ENCODE results near the gene GPR87.

GPR87 gene
- total RNA-seq = 0 to 0.10 (median 0) reads per million in 18 experiments

- no peak for DNase-seq
These were observed at the start of gene GPR87 for GRCh38 chr3:151316267-151316991. TSS of gene GPR87 (minus strand) at chr3:151316820. CDS start at chr3:151300100, 16,720 bp downstream.

- DNase-seq = peak; percentile 87 to 90
These were observed 46.1 kb upstream of the GPR87 start for GRCh38 chr3:151362751-151363174.

GRCh38 chr3:151357463-151357850 lies 40.8 kb upstream of the GPR87 start:
- DNase-seq = no peak

- DNase-seq = peak; percentile 18 to 21
These were observed 40.3 kb upstream of the GPR87 start for GRCh38 chr3:151356794-151357462.

GRCh38 chr3:151351648-151352047 lies 35.0 kb upstream of the GPR87 start:
- DNase-seq = no peak

- DNase-seq = peak; percentile 61 to 78
These were observed 34.6 kb upstream of the GPR87 start for GRCh38 chr3:151351219-151351618.

GRCh38 chr3:151350656-151351055 lies 34.0 kb upstream of the GPR87 start:
- peak in 1 of 2 donors; percentile 58 for DNase-seq

GRCh38 chr3:151347432-151347831 lies 30.8 kb upstream of the GPR87 start:
- DNase-seq = peak; percentile 94 to 96

- peak; percentile 83 to 93 for DNase-seq
These were observed 29.7 kb upstream of the GPR87 start for GRCh38 chr3:151346292-151346691.

- DNase-seq = peak in 1 of 2 donors; percentile 29
These were observed 29.2 kb upstream of the GPR87 start for GRCh38 chr3:151345859-151346258.

- DNase-seq = peak; percentile 47 to 54
These were observed 15.1 kb upstream of the GPR87 start for GRCh38 chr3:151331696-151332095.

GRCh38 chr3:151330899-151331298 lies 14.3 kb upstream of the GPR87 start:
- peak; percentile 65 to 88 for DNase-seq

GRCh38 chr3:151330379-151330778 lies 13.8 kb upstream of the GPR87 start:
- DNase-seq = peak in 1 of 2 donors; percentile 33

- peak; percentile 69 to 89 for DNase-seq
These were observed 12.7 kb upstream of the GPR87 start, which contains the start of gene P2RY13 for GRCh38 chr3:151329363-151329762. TSS of gene P2RY13 (minus strand) at chr3:151329549. CDS start at chr3:151329528, 21 bp downstream.

- DNase-seq = peak; percentile 57
These were observed 11.8 kb upstream of the GPR87 start for GRCh38 chr3:151328298-151328995.

- DNase-seq = peak in 1 of 2 donors; percentile 50
These were observed 11.1 kb upstream of the GPR87 start for GRCh38 chr3:151327571-151328198.

- peak; percentile 54 to 66 for DNase-seq
These were observed 5.9 kb upstream of the GPR87 start for GRCh38 chr3:151322511-151322910.

GRCh38 chr3:151321526-151321925 lies 4.9 kb upstream of the GPR87 start:
- DNase-seq = peak in 1 of 2 donors; percentile 50

GRCh38 chr3:151320131-151320530 lies 3.5 kb upstream of the GPR87 start:
- DNase-seq = no peak

- DNase-seq = no peak
These were observed 3.0 kb upstream of the GPR87 start for GRCh38 chr3:151319628-151320027.

GRCh38 chr3:151318991-151319390 lies 2.4 kb upstream of the GPR87 start:
- DNase-seq = peak; percentile 66 to 89

- no peak for DNase-seq
These were observed 1.7 kb upstream of the GPR87 start for GRCh38 chr3:151318313-151318712.

- no peak for DNase-seq
These were observed 774 bp downstream of the GPR87 start for GRCh38 chr3:151315846-151316245.

Measured in inflammatory macrophage (primary cell).